ENCODE measurements around the gene ENDOD1.

The ENDOD1 gene

DNA sequence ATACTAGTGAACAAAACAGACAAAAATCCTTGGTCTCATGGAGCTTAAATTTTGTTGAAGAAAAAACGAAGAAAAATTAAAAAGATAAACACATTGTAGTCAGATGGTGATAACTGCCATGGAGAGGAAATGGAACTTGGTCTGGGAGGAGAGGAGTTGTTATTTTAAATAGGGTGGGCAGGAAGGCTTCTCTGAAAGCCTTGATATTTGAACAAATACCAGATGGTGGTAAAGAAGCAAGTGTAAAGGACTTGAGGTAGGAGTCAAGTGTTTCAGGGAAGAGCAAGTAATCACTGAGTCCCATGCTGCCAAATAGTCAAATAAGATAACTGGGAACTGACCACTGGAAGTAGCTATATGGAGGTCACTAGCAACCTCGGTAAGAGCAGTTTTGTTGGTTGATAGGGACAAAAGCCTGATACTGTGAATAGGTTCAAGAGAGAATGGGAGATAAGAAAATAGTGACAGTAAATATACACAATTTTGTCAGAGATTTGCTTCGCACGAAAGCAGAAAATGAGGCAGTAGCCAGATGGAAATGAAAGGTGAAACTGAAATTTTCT, 86.3 kb downstream of the ENDOD1 start:
- no peak for TF ChIP-seq ZFX (IDR thresholded peaks at IDR 0.05)
- TF ChIP-seq, protein P1, sequence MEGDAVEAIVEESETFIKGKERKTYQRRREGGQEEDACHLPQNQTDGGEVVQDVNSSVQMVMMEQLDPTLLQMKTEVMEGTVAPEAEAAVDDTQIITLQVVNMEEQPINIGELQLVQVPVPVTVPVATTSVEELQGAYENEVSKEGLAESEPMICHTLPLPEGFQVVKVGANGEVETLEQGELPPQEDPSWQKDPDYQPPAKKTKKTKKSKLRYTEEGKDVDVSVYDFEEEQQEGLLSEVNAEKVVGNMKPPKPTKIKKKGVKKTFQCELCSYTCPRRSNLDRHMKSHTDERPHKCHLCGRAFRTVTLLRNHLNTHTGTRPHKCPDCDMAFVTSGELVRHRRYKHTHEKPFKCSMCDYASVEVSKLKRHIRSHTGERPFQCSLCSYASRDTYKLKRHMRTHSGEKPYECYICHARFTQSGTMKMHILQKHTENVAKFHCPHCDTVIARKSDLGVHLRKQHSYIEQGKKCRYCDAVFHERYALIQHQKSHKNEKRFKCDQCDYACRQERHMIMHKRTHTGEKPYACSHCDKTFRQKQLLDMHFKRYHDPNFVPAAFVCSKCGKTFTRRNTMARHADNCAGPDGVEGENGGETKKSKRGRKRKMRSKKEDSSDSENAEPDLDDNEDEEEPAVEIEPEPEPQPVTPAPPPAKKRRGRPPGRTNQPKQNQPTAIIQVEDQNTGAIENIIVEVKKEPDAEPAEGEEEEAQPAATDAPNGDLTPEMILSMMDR (conservative IDR thresholded peaks at IDR 0.05), result no peak
- no peak overlapping the region for H3K27ac ChIP-seq
